Dendritic cell treated with granulocyte-macrophage colony-stimulating factor and Interleukin-4, amounts not matched to agents 40 ng/mL and 50 ng/mL, for 4 days (primary cell): ENCODE data around the gene COL13A1.

Experiments
- H3K27ac Mint-ChIP-seq: one replicate; pipeline ENCODE4 v1.8.0; 2022; ENCODE audit warnings: mild to moderate bottlenecking, mixed read lengths
- H3K27me3 Mint-ChIP-seq: one replicate; pipeline ENCODE4 v1.8.0; 2022; ENCODE audit warnings: mild to moderate bottlenecking, mixed read lengths
- H3K36me3 Mint-ChIP-seq: one replicate; pipeline ENCODE4 v1.8.0; 2022; ENCODE audit warnings: low read depth, mixed read lengths
- H3K4me1 Mint-ChIP-seq: one replicate; pipeline ENCODE4 v1.8.0; 2022; ENCODE audit warnings: low read depth, mixed read lengths
- H3K4me3 Mint-ChIP-seq: one replicate; pipeline ENCODE4 v1.8.0; 2022; ENCODE audit warnings: mild to moderate bottlenecking, moderate library complexity, mixed read lengths
- H3K9me3 Mint-ChIP-seq: one replicate; pipeline ENCODE4 v1.8.0; 2022; ENCODE audit warnings: mixed read lengths
- intact Hi-C: fragments of 100-400 bp; cut with micrococcal nuclease; formaldehyde crosslinking; loops from one replicate; pipeline ENCODE4 v1.15.0; 2022

The COL13A1 gene

DNA sequence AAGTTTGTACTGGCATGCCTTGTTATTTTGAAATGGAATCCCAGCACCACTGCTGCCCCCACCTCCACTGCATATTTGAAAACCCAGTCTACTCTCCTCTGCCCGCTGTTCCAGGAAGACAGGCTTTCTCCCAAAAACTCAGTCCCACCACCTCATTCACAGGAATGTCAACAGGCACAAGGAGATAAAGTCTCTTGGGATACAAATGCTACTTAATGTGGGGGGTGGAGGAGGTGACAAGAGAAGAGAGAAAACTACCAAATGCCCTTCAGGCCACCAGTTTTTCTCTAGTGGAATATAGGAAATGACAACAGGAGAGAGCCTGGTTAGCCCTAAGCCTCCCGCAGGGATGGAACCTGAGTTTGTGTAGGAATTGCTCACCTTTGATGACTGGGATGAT is 1.0 kb upstream of the COL13A1 start:
- H3K36me3 Mint-ChIP-seq, result no peaks in the 10 kb centered on the region
- H3K27me3 Mint-ChIP-seq, result peaks cover 73% of the 10 kb centered on the region
- intact Hi-C loops, result no loop called here
- H3K4me3 Mint-ChIP-seq, result no peak overlapping the region
- H3K27ac Mint-ChIP-seq, result no peak overlapping the region
- peaks cover 6% of the 10 kb centered on the region for H3K9me3 Mint-ChIP-seq
- peaks cover 11% of the 10 kb centered on the region for H3K4me1 Mint-ChIP-seq

DNA sequence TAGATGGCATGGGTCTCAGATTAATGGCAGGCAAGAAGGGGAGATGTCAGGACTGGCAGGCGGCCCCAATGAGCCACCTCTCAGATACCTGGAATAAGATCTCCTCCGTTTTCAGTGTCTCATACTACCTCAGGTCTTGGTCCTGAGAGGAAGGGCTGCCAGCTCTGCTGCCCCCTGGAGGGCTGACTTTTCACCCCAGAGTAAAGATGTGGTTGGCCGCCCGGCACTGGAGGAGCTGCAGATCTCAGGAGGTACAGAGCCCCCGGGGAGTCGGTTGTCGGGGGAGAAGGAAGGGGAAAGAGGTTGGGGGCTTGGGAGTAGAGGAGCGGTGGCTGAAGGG is 642 bp upstream of the COL13A1 start:
- intact Hi-C loops, result no loop called here
- peaks cover 4% of the 10 kb centered on the region for H3K9me3 Mint-ChIP-seq
- no peak overlapping the region for H3K27ac Mint-ChIP-seq
- peak overlapping the region; percentile 64 for H3K4me3 Mint-ChIP-seq
- H3K4me1 Mint-ChIP-seq, result peaks cover 11% of the 10 kb centered on the region
- peaks cover 76% of the 10 kb centered on the region for H3K27me3 Mint-ChIP-seq
- no peaks in the 10 kb centered on the region for H3K36me3 Mint-ChIP-seq

DNA sequence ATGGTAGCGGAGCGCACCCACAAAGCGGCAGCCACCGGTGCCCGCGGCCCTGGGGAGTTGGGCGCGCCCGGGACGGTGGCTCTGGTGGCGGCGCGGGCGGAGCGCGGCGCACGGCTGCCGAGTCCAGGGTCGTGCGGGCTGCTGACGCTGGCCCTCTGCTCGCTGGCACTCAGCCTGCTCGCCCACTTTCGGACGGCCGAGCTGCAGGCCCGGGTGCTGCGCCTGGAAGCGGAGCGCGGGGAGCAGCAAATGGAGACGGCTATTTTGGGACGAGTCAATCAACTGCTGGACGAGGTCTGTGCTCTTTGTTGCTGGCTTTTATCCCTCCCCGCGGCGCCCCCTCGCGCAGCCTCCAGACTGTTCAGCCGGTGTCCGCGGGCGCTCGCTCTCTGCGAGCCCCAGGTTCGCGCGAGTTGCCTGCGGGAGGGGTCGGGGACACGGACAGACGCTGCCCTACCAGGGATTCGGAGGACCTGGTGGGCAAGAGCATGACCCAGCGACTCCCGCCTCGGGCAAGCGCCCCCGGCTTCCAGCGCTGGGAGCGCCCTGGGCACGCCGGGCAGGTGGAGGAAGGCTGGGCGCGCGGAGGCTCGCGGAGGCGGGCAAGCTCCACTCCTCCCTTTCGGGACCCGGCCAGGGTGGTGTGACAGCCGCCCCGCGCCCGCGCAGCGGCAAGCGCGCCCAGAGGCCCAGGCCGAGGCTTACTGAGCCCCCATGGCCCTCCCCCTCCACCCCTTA is 887 bp downstream of the COL13A1 start:
- Mint-ChIP-seq H3K4me3 (peak overlapping the region; percentile 64), H3K27me3 (peaks cover 73% of the 10 kb centered on the region)
- intact Hi-C loops, result no loop called here

DNA sequence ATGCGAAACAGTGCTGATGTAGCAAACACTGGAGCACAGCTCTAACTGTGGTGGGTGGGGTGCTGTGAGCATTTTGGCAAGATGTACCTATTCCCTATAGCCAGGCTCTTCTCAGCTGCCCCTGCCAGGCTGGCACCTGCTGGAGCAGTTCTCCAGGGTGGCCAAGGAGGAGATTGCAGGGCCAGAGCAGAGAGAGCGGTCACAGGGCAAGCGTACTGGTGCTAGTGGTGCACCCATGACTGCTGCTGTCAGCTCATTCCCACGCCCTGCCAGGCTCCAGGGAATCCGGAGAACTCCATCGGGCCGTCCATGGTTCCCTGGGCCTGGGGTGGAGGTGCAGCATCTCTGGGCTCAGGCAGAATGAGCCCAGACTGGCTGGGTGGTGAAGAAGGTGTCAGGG is 2.1 kb downstream of the COL13A1 start:
- no peak overlapping the region for H3K4me3 Mint-ChIP-seq
- intact Hi-C loops, result no loop called here

More for the DNA sequence above, 887 bp downstream of the COL13A1 start:
- H3K9me3 Mint-ChIP-seq, result no peaks in the 10 kb centered on the region
- H3K36me3 Mint-ChIP-seq, result no peaks in the 10 kb centered on the region
- peaks cover 16% of the 10 kb centered on the region for H3K4me1 Mint-ChIP-seq
- no peak overlapping the region for H3K27ac Mint-ChIP-seq

DNA sequence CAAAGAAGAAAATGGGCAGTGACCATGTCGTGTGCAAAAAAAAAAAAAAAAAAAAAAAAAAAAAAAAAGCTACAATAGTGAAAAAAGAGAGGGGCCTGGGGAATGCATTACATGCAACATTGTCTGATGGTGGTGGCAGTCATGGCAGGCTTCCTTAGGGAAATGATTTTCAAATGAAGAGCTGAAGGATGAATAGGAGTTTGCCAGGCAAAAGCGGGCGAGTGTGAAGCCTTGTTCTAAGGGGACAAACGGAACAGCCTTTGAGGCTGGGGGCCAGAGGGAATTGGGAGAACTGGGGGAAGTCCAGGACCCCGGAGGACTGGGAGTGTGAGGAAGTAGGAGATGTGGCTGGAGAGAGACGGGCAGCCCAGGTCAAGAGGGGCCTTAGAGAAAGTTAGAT is 3.1 kb downstream of the COL13A1 start:
- H3K9me3 Mint-ChIP-seq, result no peaks in the 10 kb centered on the region
- no peak overlapping the region for H3K4me3 Mint-ChIP-seq
- peaks cover 55% of the 10 kb centered on the region for H3K27me3 Mint-ChIP-seq
- no peaks in the 10 kb centered on the region for H3K36me3 Mint-ChIP-seq
- H3K4me1 Mint-ChIP-seq, result peaks cover 17% of the 10 kb centered on the region
- H3K27ac Mint-ChIP-seq, result no peak overlapping the region
- intact Hi-C loops, result no loop called here

More for the DNA sequence above, 2.1 kb downstream of the COL13A1 start:
- H3K27ac Mint-ChIP-seq, result no peak overlapping the region
- no peaks in the 10 kb centered on the region for H3K36me3 Mint-ChIP-seq
- peaks cover 17% of the 10 kb centered on the region for H3K4me1 Mint-ChIP-seq
- no peaks in the 10 kb centered on the region for H3K9me3 Mint-ChIP-seq
- H3K27me3 Mint-ChIP-seq, result peaks cover 62% of the 10 kb centered on the region

DNA sequence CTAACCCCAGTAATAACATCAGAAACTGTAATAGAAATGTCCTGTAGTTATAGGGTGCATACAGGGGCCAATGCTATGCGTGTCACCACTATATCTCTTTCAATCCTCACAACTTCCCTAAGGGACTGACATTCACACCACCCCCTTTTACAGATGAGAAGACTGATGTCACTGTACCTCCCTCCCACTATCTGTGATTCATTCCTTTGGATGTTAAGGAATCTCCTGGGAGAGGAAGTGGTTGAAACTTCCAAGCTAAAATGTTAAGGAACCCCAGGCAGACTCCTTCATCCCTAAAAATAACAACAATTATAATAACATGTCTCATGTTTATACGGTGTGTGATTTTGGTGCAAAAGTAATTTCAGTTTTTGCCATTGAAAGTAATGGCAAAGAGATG is 5.4 kb downstream of the COL13A1 start:
- Mint-ChIP-seq H3K27me3 (peaks cover 37% of the 10 kb centered on the region), H3K9me3 (no peaks in the 10 kb centered on the region), H3K36me3 (no peaks in the 10 kb centered on the region), H3K4me3 (no peak overlapping the region), H3K27ac (no peak overlapping the region), H3K4me1 (peaks cover 6% of the 10 kb centered on the region)
- intact Hi-C loops, result no loop called here

DNA sequence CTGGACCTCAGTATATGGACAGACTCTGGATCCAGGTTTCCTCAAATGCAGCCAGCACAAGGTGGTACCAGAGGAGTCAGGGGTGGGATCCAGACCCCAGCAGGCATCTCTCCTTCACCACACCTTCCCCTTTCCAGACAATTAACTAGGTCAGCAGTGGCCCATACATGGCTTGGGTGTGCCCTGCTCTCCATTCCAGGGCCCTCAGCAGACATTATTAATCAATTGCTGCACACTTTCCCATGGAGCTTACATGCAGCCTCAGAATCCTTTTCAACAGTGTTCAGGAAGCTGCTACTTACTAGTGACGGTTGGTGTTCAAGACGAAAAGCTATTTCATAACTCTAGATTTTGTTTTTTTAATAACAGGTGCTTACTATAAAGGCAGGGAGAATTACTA is 6.0 kb downstream of the COL13A1 start:
- H3K27ac Mint-ChIP-seq, result no peak overlapping the region
- H3K9me3 Mint-ChIP-seq, result no peaks in the 10 kb centered on the region
- H3K4me1 Mint-ChIP-seq, result peaks cover 6% of the 10 kb centered on the region
- peaks cover 31% of the 10 kb centered on the region for H3K27me3 Mint-ChIP-seq
- H3K4me3 Mint-ChIP-seq, result no peak overlapping the region
- no peaks in the 10 kb centered on the region for H3K36me3 Mint-ChIP-seq
- intact Hi-C loops, result no loop called here

DNA sequence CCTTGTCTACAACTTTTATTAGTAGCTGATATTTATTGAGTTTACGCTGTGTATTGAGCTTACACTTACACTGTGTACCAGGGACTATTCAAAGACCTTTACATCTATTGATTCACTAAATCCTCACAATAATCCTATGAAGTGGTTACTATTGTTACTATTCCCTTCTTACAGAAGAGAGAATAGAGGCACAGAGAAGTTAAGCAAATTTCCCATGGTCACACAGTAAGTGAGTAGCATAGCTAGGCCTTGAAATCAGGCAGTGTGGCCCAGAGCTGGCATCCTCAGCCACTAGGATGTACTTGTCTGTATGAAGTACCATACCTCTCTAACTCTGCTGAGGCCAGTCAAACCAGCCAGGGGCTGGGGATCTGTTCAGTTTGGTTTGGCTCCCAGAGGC is 7.6 kb downstream of the COL13A1 start:
- Mint-ChIP-seq H3K27ac (no peak overlapping the region), H3K27me3 (peaks cover 16% of the 10 kb centered on the region), H3K36me3 (no peaks in the 10 kb centered on the region), H3K9me3 (no peaks in the 10 kb centered on the region), H3K4me3 (no peak overlapping the region), H3K4me1 (peaks cover 6% of the 10 kb centered on the region)
- intact Hi-C loops, result no loop called here

DNA sequence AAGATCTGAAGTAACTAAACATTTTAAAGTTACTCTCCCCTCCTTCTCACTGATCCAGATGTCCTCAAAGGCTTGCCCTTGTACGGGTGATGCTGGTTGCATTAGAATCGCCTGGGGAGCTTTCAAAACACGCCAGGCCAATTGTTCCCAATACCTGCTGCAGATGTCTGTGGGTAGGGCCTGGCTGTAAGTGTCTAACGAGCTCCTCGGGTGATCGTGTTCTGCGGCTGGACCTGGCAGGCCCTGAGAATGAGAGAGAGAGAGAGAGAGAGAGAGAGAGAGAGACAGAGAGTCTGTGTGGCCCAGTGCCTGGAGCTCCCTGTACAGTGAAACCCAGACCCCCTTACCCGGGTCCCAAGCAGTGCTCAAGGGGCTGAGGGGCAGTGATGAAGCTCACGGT is 8.4 kb downstream of the COL13A1 start:
- H3K27me3 Mint-ChIP-seq, result peaks cover 8% of the 10 kb centered on the region
- intact Hi-C loops, result no loop called here
- no peaks in the 10 kb centered on the region for H3K36me3 Mint-ChIP-seq
- no peak overlapping the region for H3K27ac Mint-ChIP-seq
- H3K9me3 Mint-ChIP-seq, result no peaks in the 10 kb centered on the region
- H3K4me1 Mint-ChIP-seq, result peaks cover 6% of the 10 kb centered on the region
- no peak overlapping the region for H3K4me3 Mint-ChIP-seq

DNA sequence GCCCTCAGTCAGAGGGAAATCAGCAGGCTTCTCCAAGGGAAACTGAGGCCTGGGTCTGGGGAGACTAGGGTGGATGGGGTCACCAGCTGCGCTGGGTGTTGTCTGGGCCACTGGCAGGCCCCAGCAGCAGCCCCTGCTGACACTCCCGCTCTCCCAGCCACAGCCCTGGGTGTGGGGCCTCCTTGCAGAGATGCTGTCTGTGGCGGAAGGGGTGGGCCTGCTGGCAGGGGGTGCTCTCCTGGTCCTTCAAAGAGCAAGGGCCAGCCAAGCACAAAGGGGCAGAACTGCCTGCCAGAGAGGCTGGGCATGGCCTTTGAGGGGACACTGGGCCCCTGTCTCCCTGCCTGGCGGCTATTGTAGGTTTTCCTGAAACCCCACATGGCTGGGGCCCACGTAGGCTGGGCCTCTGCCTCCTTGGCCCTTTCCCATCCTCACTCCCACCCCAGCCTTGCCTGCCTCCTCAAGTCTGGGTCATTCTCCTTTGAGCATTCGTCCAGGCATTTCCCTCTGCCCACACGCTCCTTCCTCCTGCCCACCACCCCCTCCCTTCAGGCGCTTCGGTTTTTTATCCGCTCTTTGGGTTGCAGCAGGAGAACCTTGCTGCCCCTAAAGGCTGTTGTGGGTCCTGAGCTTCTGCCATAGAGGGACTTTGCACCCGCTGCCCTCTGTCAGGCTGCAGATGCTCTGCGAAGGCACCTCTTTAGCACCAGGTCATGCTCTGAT is 9.1 kb downstream of the COL13A1 start:
- H3K27me3 Mint-ChIP-seq, result peaks cover 6% of the 10 kb centered on the region
- intact Hi-C loops, result no loop called here
- peaks cover 7% of the 10 kb centered on the region for H3K4me1 Mint-ChIP-seq
- no peak overlapping the region for H3K27ac Mint-ChIP-seq
- no peak overlapping the region for H3K4me3 Mint-ChIP-seq
- H3K9me3 Mint-ChIP-seq, result no peaks in the 10 kb centered on the region
- no peaks in the 10 kb centered on the region for H3K36me3 Mint-ChIP-seq

DNA sequence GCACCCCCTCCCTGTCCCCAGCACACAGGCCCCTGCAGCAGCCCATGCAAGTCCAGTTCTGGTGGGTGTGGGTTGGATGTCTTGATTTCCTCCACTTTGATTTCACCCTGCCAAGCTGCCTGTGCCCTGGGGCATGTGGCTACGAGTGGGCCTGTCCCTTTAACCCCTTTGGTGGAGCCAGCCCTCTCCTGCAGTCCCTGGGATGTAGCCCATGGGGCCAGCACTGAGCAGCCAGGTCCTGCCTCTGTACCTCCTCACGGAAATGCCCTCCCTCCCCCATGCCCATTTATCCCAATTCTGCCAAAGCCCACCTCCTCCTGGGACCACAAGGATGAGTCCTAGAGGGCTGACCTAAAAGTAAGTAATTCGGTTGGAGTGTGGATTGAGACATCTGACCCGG is 11.9 kb downstream of the COL13A1 start:
- intact Hi-C loops, result no loop called here
- peaks cover 9% of the 10 kb centered on the region for H3K9me3 Mint-ChIP-seq
- H3K4me3 Mint-ChIP-seq, result no peak overlapping the region
- H3K27me3 Mint-ChIP-seq, result peaks cover 11% of the 10 kb centered on the region
- no peak overlapping the region for H3K27ac Mint-ChIP-seq
- H3K4me1 Mint-ChIP-seq, result peaks cover 27% of the 10 kb centered on the region
- H3K36me3 Mint-ChIP-seq, result no peaks in the 10 kb centered on the region

DNA sequence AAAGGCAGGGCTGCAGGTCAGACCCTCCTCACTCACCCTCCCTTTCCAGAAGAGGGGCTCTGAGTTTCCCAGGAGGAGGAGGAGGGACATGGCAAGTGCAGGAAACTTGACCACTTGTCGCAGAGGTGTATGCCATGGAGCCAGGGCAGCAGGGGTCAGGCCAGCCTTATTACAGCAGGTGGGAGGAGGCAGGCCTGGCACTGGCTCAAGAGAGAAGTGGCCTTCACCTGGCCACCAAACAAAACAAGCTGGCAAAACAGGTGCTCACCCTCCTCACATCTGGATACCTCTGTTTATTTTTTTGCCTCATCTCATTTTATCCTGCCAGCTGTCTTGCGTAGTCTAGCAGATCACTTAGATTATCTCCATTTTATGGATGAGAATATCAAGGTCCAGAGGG is 12.5 kb downstream of the COL13A1 start:
- Mint-ChIP-seq H3K27ac (no peak overlapping the region), H3K4me1 (peaks cover 27% of the 10 kb centered on the region), H3K4me3 (no peak overlapping the region), H3K27me3 (peaks cover 11% of the 10 kb centered on the region), H3K36me3 (no peaks in the 10 kb centered on the region), H3K9me3 (peaks cover 9% of the 10 kb centered on the region)
- intact Hi-C loops, result no loop called here

DNA sequence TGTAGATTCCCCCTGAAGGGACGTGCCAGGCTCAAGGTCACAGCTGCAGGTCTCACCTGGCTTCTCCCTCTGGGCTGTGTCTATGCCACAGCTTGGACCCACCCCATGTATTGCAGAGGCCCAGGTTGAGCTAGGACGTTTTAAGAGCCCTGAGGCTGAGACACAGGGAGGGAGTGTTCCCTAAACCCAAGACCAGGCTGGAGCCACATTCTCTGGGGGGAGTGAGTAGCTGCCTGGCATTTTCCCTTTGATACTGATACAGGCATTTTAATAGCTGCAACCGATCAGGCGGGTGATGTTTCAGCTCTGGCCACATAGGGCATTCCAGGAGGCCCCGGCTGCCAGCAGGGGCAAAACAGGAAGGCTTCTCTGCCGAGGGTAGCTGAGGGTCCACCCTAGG is 13.4 kb downstream of the COL13A1 start:
- intact Hi-C loops, result no loop called here
- H3K4me1 Mint-ChIP-seq, result peaks cover 31% of the 10 kb centered on the region

DNA sequence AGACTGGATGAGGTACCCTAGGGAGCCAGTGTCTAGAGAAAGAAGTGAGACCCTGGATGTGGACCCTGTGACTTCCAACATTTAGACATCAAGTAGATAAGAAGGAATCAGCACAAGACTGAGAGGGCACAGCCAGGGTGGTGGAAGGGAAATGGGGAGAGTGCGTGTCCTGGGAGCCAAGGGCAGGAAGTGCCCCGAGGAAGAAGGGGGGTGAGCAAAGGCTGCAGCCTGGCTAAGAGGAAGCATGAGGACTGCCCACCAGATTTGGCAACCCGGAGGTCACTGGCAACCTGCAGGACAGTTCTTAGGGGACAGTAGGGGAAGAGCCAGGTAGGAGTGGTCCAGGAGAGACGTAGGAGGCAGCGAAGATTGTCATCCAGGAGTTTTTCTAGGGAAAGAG is 14.8 kb downstream of the COL13A1 start:
- peak overlapping the region; percentile 6 for H3K27ac Mint-ChIP-seq
- peaks cover 6% of the 10 kb centered on the region for H3K36me3 Mint-ChIP-seq
- H3K27me3 Mint-ChIP-seq, result peaks cover 13% of the 10 kb centered on the region
- H3K4me1 Mint-ChIP-seq, result peaks cover 39% of the 10 kb centered on the region
- intact Hi-C loops, result no loop called here
- H3K9me3 Mint-ChIP-seq, result peaks cover 21% of the 10 kb centered on the region
- H3K4me3 Mint-ChIP-seq, result no peak overlapping the region

More for the DNA sequence above, 13.4 kb downstream of the COL13A1 start:
- H3K36me3 Mint-ChIP-seq, result peaks cover 6% of the 10 kb centered on the region
- peaks cover 11% of the 10 kb centered on the region for H3K27me3 Mint-ChIP-seq
- no peak overlapping the region for H3K27ac Mint-ChIP-seq
- H3K4me3 Mint-ChIP-seq, result no peak overlapping the region
- H3K9me3 Mint-ChIP-seq, result peaks cover 18% of the 10 kb centered on the region
